Upper lobe of left lung (tissue), 4 donors: ENCODE measurements around the gene ADGRL1.

ENCODE experiments used
- CTCF ChIP-seq, 6 experiments: fragments of 450-650 bp in 4 of 6; fragments of 200-600 bp in 2 of 6; sonication (generic) in 2 of 6; IDR thresholded peaks; one replicate each; pipeline ENCODE4 v1.5.1; 2016 to 2019; ENCODE audit warnings: antibody characterized with exemption in 6 of 6
- POLR2A ChIP-seq, 4 donors: fragments of 450-650 bp; IDR thresholded peaks; one replicate each; pipeline ENCODE4 v1.5.1; 2016 to 2017; ENCODE audit warnings: antibody characterized with exemption in 4 of 4, mild to moderate bottlenecking in 2 of 4

DNA sequence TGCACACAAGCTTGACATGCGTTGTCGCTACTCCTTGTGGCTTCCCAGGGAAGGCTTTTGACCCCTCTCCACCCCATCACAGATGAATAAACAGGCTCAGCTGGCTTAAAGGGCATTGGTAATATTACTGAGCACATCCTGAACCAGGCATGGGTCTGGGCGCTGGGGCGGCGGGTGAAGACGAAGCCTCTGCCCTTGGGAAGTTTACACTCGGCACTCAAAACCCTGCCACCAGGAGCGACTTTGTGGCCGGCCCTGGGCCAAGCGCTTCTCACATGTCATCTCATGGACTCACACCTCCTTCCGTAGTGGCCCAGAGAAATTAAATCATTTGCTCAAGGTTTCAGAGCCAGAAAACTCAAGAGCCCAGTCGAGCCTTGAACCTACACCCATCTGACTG, 37.0 kb downstream of the ADGRL1 start:
- TF ChIP-seq CTCF (IDR thresholded peaks at IDR 0.05) (no peak), POLR2A (IDR thresholded peaks at IDR 0.05) (no peak)
